GM18870 (cell line): Measurements from ENCODE around the gene CHRM3.
"Not testable (repeated sequence)": the region's sequence is repeated elsewhere in the genome, so short reads cannot be mapped to it uniquely, and the experiment has no call there.

Experiments
- ATAC-seq: cut with Tn5 transposase; IDR thresholded peaks from one replicate; pipeline ENCODE4 v1.9.1; 2021; ENCODE audit warnings: moderate library complexity; ENCODE audit not compliant: unreplicated experiment

The CHRM3 gene

DNA sequence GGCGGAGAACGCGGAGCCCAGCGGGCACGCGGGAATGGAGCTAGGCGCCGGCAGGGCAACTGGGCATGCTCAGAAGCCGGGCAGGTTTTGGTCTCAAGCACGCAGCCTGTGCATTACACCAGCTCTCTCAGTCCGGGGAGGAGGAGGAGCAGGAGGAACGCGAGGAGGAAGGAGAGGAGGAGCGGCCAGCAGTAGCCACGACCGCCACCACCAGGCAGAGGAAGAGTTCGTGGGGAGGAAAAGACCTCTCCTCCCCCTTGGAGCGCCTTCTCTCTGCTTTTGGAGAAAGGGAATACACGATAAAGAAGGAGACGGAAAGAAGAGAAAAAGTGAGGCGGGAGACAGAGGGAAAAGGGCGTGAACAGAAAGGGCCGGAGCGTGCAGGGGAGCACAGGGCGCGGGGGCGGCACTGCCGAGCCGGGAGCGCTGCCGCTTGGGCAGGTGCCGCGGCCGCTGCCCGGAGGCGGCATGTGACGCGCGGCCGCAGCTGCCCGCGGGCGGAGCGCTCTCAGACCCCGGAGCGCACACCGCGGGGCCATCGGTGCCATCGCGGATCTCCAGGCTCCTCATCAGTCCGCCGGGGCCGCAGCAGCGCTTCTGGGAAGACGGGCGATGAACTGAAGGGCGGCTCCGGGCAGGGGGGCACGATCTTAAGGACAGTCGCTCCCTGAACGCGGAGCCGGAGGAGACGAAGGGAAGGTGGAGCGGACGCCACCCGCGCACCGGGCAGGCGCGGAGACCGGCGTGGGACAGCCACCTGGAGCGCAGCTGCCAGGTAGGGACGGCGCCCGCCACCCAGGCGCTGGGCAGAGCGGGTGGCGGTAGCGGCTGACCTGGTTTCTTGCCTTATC lies at the start of gene CHRM3:
Gene CHRM3, plus strand, starts transcription at position 116 of the 851 bp plus-strand sequence. CDS start 520,884 bp downstream, outside the sequence.
- no peak for ATAC-seq

DNA sequence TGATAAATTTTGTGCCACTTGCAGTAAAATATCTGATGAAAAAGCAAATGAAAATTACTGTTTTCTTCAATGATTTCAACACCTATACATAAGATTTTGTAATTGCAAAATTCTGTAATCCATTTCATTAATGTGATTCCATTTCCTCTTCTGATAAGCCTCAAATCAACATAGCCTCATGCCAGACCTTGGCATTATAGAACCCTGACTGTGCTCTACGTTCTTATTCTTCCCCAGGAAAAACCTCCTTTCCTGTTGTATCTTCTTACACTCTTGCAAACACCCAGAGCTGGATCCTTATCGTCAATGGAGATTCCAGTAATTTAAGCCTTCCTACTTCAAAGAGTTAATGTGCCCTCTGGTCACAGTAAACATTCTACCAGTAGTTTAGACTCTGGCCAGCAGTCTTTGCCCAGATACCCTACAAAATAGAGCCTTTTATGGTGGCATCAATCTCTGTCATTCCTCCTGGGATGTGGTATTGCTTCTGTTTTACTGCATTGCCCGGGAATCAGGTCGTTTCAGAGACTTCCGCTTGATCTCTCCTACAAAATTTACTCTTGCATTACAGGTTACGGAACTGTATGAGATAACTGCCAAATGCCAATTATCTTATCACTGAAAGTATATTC lies 48.5 kb upstream of the CHRM3 start:
- no peak for ATAC-seq

DNA sequence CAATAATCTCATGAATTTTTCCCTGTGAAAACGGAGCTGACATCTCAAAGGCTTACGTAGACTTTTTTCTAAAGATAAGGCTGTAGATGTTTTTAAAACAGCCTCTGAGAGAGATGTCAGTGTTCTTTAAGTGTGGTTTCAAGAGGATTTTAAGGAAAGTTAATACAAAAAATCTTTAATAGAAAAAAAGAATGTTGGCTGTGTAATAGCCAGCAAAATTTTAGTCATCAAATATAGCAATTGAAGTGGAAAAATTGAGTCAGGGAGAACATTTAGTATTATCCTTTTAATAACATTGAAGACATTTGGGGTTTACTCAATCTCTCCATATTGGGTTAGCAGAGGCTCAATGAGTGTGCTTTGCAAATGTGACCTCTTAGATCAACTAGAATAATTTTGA lies 38.6 kb upstream of the CHRM3 start:
- no peak for ATAC-seq

DNA sequence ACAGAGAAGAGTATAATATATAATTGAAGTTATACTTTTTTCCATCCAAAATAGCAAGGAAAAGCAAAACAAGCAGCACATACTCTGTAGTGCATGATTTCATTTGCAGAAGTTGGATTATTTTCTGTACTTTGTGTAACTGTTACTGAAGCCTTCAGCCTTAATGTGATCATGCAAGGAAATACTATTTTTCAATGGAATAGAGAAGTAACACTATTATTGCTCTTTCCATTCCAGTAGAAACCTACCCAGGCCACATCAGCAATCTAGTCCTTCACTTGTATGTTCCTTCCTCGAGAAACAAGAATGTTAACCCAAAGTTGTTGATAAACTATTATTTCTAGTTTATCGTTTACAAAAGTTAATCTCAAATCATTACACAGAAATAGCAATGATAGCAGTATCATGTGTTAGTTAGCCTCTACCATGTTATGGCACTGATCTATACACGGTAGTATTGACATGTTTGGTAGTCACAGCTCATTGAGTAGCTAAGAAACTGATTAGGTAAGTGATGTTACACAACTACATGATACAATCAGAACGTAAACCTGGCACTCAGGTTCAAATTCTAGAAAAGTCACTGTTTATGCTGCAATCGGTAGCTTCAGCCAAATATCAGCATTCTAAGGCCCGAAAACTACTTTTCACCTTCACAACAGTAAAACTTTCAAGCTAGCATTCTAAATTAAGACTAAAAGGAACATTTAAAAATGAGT lies 37.6 kb upstream of the CHRM3 start:
- no peak for ATAC-seq

DNA sequence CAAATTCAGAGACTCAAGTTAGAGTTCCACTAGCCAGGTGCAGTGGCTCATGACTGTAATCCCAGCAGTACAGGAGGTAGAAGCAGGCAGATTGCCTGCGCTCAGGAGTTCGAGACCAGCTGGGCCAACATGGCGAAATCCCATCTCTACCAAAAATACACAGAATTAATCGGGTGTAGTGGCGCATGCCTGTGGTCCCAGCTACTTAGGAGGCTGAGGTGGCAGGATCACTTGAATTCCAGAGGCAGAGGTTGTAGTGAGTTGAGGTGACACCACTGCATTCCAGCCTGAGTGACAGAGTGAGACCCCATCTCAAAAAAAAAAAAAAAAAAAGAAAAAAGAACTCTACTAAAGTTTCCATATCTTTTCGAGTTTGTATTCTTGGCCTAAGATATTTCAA lies 36.7 kb upstream of the CHRM3 start:
- ATAC-seq: no peak

DNA sequence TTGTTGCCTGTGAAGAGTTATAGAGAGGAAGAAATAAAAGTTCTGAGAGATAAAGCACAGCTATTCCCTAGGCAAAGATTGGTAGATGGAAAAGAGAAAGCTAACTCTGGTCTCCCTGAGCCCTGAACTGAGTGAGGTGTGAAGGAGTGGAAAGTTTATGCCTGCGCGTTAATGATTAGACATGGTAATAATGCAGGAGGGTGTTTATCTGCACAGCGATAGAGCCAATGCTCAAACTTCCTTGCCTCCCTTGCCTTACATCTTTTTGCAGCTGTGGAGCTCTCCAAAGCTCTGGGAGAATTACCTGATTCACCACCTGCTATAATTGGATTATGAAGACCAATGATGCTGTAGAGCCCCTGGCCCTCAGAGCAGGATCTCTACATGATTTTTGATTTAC lies 32.8 kb upstream of the CHRM3 start:
- ATAC-seq: no peak

DNA sequence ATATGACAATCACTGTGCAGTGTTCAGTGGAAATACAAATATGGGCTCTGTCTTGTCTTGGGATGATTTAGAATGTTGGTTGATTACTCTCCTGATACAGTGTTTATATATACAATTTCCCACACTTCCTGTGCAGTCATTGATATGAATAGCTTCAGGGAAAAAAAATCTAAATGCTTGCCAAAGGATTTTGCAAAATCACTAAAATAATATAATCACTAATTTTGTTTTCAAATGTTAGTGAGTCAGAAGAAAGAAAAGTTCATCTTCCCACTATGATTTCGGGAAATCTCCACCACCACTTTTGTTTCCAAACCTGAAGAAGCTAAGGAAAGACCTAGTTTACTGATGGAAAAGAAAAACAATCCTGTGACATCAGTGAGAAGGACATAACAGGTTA lies 32.1 kb upstream of the CHRM3 start:
- ATAC-seq: no peak

DNA sequence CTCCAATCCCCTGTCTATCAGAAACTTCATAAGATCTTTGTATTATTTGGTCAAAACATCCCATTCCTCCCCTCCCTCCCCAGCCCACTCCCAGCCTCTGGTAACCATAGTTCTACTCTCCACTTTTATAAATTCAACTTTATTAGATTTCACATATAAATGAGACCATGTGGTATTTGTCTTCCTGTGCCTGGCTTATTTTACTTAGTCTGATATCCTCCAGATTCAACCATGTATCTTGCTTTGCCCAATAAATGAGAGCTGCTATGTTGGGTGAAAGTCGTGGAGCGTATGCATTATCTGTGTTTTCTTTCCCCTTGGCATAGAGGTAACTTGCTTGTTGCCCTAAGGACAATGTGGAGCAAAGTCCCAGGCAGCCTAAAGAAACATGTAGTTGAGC lies 28.5 kb upstream of the CHRM3 start:
- ATAC-seq: no peak

DNA sequence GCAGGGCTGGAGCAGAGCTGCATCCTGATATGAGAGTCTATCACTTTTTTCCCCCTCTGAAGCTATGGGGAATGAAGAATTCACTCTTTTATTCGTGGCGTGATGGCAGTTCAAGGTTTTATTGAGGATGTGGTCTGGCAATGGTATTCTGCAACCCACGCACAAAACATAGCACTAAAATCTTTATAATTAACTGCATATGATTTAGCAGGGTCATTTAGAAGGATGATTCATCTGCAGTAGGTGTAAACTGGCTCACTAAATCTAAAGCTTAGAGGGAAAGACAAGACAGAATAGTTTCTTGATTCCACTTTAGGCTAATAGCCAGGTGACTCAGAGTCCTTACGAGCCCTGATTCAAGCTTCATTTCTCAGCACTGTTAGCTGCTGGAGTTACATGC lies 25.0 kb upstream of the CHRM3 start:
- no peak for ATAC-seq

DNA sequence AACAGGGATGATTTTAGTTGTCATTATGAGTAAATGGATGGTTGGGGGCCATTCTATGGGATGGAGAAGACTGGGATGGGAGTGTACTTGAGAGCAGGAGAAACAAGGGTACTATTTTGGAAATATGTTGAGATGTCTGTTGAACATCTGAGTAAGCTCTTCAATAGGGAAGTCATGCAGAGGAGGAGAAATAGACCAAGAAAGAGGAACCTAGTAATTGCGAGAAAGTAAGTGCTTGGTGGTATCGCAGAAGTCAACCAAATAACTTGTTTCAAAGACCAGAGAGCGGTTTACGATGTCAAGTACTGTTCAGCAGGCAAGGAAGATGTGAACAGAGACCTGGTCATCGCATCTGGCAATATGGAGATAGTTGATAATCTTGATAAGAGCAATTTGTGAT lies 22.4 kb upstream of the CHRM3 start:
- no peak for ATAC-seq

DNA sequence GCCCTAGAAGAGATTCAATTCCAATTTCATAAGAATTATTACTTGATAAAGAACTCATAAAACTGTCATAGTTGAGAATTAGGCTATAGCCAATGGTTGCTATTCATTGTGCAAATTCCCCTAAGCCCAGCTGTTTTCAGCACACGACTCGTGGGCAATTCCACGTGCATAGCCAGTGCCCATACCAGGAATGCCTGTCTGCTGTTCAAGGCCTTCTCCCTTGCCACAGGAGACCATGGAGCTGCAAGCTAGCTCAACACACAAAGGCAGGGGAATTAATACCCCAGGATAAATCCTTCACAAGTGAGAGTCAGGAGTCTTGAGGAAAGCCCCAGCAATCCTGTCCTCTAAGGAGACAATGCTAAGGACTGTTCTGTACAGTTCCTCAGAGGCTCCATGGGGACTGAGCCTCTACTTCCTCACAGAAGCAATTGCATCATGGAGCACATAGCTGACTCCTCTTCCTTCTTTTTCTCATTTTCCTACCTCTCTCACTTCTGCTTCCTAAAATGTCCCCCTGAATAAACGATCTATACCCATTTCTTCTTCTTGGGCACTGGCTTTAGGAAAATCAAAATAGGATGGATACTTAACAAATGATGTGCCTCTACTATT lies 19.1 kb upstream of the CHRM3 start:
- no peak for ATAC-seq

DNA sequence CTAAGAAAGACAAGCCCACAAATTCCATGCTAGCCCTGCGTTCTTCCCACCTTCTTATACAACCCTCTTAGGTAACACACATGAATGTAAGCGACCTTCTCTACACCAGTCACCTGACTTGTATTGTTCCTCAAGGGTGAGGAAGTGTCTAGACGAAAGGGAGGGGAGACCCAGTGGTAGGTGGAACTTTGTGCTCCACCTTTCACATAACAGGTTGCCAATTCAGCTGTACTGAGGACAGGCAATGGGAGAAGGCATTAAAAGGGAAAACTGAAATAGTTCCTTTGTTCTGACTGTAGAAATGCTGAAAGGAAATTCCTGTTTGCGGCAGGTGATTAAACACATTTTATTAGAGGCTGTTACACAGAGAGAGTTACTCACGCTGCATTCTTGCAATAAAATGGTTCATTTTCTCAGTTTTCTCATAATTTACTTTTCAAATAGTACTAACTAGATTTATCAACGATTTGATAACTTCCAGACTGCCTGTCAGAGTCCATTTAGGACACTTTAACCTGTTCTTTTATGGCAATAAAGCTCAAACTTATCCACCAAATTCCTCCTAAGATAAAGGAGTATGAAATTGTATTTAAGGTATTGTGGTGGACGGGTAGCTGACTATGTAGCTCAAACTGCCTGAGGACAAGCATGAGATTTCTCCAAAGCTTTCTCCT lies 17.8 kb upstream of the CHRM3 start:
- ATAC-seq: no peak

DNA sequence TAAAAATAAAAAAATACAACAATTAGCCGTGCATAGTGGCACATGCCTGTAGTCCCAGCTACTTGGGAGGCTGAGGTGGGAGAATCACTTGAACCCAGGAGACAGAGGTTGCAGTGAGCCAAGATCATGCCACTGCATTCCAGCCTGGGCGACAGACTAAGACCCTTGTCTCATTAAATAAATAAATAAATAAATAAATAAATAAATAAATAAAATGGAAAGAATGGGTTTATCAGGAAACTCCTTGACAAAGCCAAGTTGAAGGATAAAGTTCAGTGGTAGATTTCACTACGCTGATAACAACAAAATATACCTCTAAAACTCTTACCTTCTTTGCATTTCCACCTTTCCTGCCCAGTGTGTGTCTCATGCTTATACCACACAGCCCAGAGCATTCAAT lies 15.5 kb upstream of the CHRM3 start:
- ATAC-seq: not testable (repeated sequence)

DNA sequence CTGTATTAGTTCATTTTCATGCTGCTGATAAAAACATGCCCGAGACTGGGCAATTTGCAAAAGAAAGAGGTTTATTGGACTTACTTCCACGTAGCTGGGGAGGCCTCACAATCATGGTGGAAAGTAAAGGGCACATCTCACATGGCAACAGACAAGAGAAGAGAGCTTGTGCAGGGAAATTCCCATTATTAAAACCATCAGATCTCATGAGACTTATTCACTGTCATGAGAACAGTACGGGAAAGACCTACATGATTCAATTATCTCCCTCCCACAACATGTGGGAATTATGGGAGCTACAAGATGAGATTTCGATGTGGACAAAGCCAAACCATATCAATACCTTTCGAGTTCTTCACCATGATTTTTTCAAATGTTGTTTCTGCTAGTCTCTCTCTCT lies 3.7 kb upstream of the CHRM3 start:
- ATAC-seq: no peak

DNA sequence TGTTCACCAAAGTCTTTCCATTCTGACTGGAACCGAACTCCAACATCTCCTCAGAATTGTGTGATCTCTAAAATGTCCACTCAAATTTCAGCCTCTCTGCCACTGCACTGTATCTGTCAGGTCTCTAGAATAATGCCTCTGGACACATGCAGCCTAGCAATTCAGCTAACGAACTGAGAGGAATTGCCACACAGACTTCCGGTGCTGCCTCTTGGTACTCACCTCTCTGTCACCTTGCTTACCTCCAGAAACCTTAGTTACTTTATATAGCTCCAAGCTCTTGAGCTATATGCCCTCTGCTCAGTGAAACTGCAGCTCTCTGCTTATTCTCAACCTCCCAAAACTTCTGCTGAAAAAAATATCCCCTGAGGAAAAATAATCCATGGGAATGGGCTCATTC lies 2.7 kb upstream of the CHRM3 start:
- ATAC-seq: no peak

DNA sequence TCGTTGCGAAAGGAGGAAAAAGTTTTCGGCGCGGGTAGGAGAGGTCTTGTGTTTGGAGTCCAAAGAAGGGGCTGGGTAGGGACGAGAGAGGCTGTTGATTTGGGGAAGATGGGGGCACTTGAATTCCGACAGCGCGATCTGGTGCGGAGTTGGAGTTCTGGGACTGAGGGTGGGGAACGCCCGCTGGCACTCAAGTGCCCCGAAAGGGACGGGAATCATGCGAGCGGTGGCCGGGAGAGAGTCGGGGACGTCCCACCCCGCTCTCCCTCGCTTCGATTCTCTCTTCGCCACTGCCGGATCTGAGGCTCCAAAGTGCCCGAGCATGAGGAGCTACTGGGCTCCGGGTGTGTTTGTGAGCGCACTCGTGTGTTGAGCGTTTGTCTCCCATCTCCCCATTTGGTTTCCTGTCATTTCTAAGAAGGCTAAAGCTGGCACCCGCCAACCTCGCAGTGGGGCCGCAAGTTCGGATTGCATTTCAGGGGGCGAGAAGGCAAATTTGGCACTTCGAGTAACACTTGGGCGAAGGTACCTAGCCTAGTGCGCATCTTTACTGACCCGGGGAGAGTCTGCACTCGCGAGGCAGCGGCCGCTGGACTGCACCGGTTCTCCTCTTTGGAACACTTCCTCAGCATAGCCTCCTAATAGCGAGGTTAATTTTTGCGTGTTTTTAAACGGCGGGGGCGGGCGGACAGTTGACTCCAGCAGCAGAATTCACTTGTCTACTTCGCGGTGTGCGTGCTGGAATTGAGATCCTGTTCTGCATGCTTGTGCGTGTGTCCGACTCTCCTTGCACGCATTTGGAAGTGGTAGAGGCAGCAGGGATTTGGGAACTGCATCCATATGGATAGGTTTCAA lies 1.2 kb downstream of the CHRM3 start:
- no peak for ATAC-seq

DNA sequence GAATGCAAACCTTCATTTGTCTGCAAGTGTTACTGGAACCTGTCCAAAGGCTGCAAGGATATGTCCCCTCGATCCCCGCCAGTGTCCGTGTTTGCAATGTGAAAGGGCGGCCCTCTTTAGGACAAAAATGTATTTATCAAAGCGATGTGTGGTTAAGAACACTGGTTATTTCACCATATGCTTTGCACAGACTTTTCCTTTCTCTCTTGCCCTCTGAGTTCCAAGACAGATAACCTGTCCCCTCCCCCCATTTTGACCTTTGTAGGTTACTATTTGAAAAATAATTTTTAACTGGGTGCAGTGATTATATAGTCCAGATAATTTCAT lies 1.8 kb downstream of the CHRM3 start:
- ATAC-seq: no peak

DNA sequence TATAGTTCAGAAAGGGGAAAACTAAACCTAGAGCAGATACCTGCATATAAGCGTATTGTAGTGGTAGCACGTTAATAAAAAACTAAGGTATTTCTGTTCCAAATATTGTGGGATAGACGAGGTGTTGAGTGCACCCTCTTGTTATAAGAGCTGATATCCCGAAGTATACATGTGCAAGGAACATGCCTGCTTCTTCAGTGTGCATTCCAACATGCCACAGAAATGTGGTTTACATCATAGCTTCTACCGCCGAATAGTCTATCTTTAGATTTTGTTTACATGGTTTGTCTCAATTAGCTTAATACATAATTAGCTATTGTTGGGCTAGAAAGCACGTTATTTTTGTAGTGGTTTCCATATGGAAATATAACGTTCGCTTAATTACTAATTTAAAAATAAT lies 2.2 kb downstream of the CHRM3 start:
- ATAC-seq: no peak

DNA sequence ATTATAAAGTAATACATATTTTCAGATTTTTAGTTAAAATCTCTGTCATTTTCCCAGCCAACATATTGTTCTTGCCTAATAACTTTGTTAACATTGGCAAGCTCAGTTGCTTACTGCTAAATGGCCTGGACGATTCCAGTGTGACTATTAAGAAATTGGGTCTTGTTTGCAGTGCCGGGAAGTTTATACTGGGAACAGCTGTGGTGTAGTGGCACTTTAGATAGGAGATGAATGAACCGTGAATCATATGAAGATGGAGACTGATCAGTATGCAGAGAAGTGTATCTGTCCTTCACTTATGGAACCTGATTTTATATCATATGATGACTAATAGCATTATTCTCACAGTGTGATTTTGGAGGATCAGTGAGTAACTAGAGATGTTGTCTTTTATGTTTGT lies 3.3 kb downstream of the CHRM3 start:
- no peak for ATAC-seq

DNA sequence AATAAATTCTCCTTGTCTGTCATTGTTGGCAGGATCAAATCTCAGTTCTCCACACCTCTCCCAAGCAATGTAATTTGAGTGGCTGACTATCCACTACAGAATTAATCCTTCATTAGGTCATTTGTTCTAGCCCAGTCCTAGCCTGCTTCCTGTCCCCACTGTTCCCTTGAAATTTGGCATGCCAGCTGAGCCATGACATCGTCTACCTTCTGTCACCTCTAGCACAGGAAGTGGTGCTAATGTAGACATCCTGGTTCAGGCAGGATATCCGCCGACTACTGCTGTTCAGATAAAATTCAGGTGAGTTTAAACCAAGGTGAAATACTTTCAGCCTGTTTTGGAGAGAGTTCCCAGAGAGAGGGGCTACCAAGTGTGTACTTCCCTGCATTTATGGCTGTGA lies 5.9 kb downstream of the CHRM3 start:
- ATAC-seq: no peak
